Ectodermal cell (in vitro differentiated cells): ENCODE measurements around the gene CD300A. TPM values are rescaled to one million over a fixed set of nuclear protein-coding genes. Genes with fewer than 3 reads are reported as not detected.
A peak's percentile ranks its signal among the peaks of the same experiment; 100 is the strongest.

Experiments used
- H3K27ac ChIP-seq: 2 replicates; pipeline ENCODE4 v1.7.0; 2013; ENCODE audit warnings: mild to moderate bottlenecking, low read depth, low read length; ENCODE audit not compliant: insufficient read depth, poor library complexity, severe bottlenecking
- H3K27me3 ChIP-seq: 2 replicates; pipeline ENCODE4 v1.7.0; 2013; ENCODE audit warnings: mild to moderate bottlenecking, low read length; ENCODE audit not compliant: insufficient read depth, control insufficient read depth, poor library complexity, severe bottlenecking
- H3K36me3 ChIP-seq: one replicate; pipeline ENCODE4 v1.7.0; 2013; ENCODE audit warnings: low read length; ENCODE audit not compliant: control insufficient read depth, insufficient read depth
- H3K4me1 ChIP-seq: one replicate; pipeline ENCODE4 v1.7.0; 2013; ENCODE audit warnings: low read length; ENCODE audit not compliant: control insufficient read depth, insufficient read depth
- H3K4me3 ChIP-seq: 2 replicates; pipeline ENCODE4 v1.7.0; 2013; ENCODE audit warnings: low read depth, low read length, control low read depth; ENCODE audit not compliant: insufficient read depth
- H3K9me3 ChIP-seq: 2 replicates; pipeline ENCODE4 v1.7.0; 2013; ENCODE audit warnings: mild to moderate bottlenecking, low read length, moderate library complexity; ENCODE audit not compliant: control insufficient read depth
- WGBS, 2 experiments: methylation state at CpG; one replicate each; pipeline ENCODE4 v1.1.7; 2013; ENCODE audit warnings: missing lambda C conversion rate in 2 of 2; 5-methylcytosine and 5-hydroxymethylcytosine counted together
- polyA plus RNA-seq, 4 experiments: library from polyadenylated mRNA; stranded (reverse); fragments of 50-300 nt; gene quantifications; one replicate each; pipeline ENCODE4 v1.2.3, GENCODE V29; 2013

Gene CD300A
- not detected for polyA plus RNA-seq (2013, experiment 1 of 4)
- not detected for polyA plus RNA-seq (2013, experiment 2 of 4)
- polyA plus RNA-seq (2013, experiment 3 of 4) = not detected
- not detected for polyA plus RNA-seq (2013, experiment 4 of 4)

DNA sequence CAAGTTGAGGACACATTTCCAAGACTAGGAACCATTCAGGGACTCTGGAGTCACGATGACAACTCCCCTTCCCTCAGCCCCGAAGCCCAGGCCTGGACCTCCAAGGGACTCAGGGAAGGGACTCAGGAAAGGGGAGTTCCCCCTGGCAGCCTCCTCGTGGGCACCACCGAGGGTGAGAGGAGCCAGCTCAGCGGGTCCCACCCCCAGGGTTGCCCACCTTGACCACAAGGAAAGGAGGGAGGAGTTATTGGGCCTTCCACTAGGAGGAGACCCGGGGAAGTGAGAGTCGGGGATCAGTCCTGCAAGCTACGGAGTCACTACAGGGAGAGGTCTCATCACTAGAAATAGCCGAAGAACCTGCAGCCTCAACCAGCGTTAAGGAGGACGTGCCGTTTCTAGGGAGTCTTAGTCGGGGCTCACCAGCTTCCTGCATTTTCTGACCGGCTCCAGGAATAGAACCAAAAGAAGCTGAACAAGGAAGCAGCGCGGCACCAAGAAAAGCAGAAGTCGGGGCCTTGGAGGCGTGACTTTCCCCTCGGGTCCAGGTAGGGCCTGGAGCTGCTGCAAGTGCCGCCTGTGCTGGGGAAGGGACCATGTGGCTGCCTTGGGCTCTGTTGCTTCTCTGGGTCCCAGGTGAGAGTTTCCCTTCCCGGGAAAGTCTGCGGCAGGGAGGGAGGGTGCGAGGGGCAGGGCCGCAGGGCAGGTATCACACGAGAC lies at the start of gene CD300A:
Gene CD300A (plus strand): TSS at position 524 of the 717 bp plus-strand sequence. CDS start 70 bp downstream, at position 594.
- H3K9me3 ChIP-seq = no peaks in the 10 kb centered on the region
- no peaks in the 10 kb centered on the region for H3K27me3 ChIP-seq
- peaks cover 6% of the 10 kb centered on the region for H3K4me1 ChIP-seq
- H3K27ac ChIP-seq = no peak within 1 kb of the TSS
- H3K4me3 ChIP-seq = no peak within 1 kb of the TSS
- H3K36me3 ChIP-seq = no peaks in the 10 kb centered on the region
- 86 to 87% methylated on average over 25 of the region's 25 CpGs for WGBS, 2 experiments

- 78 to 80% methylated on average over 12 of the region's 12 CpGs for WGBS, 2 experiments
- Histone ChIP-seq H3K9me3 (no peaks in the 10 kb centered on the region), H3K27me3 (no peaks in the 10 kb centered on the region), H3K36me3 (no peaks in the 10 kb centered on the region), H3K4me3 (no peak overlapping the region), H3K27ac (no peak overlapping the region), H3K4me1 (no peaks in the 10 kb centered on the region)
Observed at GRCh38 chr17:74417178-74418045, 49.0 kb upstream of the CD300A start.

DNA sequence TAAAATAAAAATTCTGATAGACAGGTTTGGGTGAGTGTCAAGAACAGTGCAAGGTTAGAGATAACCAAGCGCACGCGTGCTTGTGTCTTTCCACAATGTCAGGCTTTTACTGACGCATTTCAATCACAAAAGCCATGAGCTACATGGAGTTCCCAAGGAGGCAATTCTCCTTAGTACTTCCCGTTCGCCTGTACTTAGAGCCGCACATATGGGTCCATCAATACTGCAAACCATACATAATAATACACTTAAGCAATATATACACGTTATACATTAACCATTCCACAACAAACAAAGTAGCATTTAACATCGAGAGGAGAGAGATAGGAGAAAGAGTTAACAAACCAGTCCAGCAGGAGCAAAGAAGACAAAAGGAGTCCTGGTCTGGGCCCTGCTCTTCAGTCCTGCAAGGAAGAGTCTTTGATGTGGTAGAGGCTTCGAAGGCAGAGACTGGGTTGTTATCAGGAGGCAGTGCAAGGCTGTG lies 46.5 kb upstream of the CD300A start:
- H3K9me3 ChIP-seq = no peaks in the 10 kb centered on the region
- WGBS, 2 experiments = 87% methylated on average over 10 of the region's 10 CpGs
- no peak overlapping the region for H3K4me3 ChIP-seq
- no peaks in the 10 kb centered on the region for H3K4me1 ChIP-seq
- H3K36me3 ChIP-seq = no peaks in the 10 kb centered on the region
- no peak overlapping the region for H3K27ac ChIP-seq
- H3K27me3 ChIP-seq = no peaks in the 10 kb centered on the region

- Histone ChIP-seq H3K9me3 (no peaks in the 10 kb centered on the region), H3K36me3 (no peaks in the 10 kb centered on the region), H3K27ac (no peak overlapping the region), H3K4me3 (no peak overlapping the region), H3K4me1 (peaks cover 6% of the 10 kb centered on the region), H3K27me3 (no peaks in the 10 kb centered on the region)
- WGBS, 2 experiments = 92 to 94% methylated on average over 7 of the region's 7 CpGs
Observed at GRCh38 chr17:74424117-74424516, 42.3 kb upstream of the CD300A start.

DNA sequence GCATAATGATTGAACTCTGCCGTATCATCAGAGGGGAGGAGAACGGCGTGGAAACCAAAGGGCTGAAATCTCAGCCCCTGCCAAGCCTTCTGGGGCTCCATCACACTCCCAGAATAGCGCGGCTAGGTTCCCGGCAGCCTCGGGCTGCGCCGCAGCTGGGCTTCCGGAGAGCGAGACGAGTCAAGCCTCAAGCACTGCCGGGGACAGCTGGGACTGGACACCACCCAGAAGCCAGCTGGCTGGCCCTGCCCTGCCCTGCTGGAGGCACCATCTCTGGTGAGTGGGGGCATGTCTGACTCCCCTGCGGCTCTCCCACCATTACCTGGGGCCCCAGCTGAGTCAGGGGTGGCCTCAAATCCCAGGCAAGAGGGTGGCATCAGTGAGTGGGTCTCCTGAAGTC lies 41.8 kb upstream of the CD300A start:
- Histone ChIP-seq H3K27me3 (peaks cover 3% of the 10 kb centered on the region), H3K4me3 (no peak overlapping the region), H3K27ac (no peak overlapping the region), H3K4me1 (peaks cover 9% of the 10 kb centered on the region), H3K9me3 (no peaks in the 10 kb centered on the region), H3K36me3 (no peaks in the 10 kb centered on the region)
- WGBS, 2 experiments = 90 to 92% methylated on average over 14 of the region's 14 CpGs

GRCh38 chr17:74426551-74427047 lies 39.8 kb upstream of the CD300A start:
- H3K27me3 ChIP-seq = peaks cover 23% of the 10 kb centered on the region
- no peaks in the 10 kb centered on the region for H3K9me3 ChIP-seq
- peaks cover 25% of the 10 kb centered on the region for H3K4me1 ChIP-seq
- H3K27ac ChIP-seq = no peak overlapping the region
- 86 to 87% methylated on average over 9 of the region's 9 CpGs for WGBS, 2 experiments
- no peak overlapping the region for H3K4me3 ChIP-seq
- H3K36me3 ChIP-seq = no peaks in the 10 kb centered on the region

- Histone ChIP-seq H3K36me3 (no peaks in the 10 kb centered on the region), H3K4me3 (no peak overlapping the region), H3K4me1 (peaks cover 25% of the 10 kb centered on the region), H3K9me3 (no peaks in the 10 kb centered on the region), H3K27me3 (peaks cover 29% of the 10 kb centered on the region), H3K27ac (no peak overlapping the region)
- 55 to 56% methylated on average over 10 of the region's 10 CpGs for WGBS, 2 experiments
Observed at GRCh38 chr17:74427048-74427762, 39.2 kb upstream of the CD300A start.

DNA sequence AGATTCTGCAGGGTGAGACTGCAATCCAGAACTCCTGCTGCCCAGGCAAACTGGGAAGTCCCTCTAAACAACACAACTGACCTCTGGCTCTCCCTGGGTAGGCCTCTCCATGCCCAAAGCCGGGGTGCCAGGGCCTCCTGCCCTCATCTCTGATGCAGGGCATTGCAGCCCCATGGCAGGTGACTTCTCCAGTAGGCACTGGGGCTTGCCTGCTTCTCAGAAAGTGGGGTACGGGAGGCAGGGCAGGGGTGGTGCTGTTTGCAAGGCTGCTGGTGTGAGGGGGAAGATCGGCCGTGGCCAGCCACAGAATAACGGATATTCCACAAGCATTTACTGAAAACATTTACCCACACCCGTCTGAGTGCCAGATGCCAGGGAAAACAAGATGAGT lies 38.7 kb upstream of the CD300A start:
- Histone ChIP-seq H3K4me1 (peaks cover 26% of the 10 kb centered on the region), H3K9me3 (no peaks in the 10 kb centered on the region), H3K4me3 (no peak overlapping the region), H3K27me3 (peaks cover 34% of the 10 kb centered on the region), H3K27ac (no peak overlapping the region), H3K36me3 (no peaks in the 10 kb centered on the region)
- WGBS, 2 experiments = 95% methylated on average over 6 of the region's 6 CpGs

GRCh38 chr17:74429604-74430384 lies 36.6 kb upstream of the CD300A start:
- H3K27ac ChIP-seq = no peak overlapping the region
- no peaks in the 10 kb centered on the region for H3K36me3 ChIP-seq
- H3K27me3 ChIP-seq = peaks cover 44% of the 10 kb centered on the region
- 42 to 44% methylated on average over 19 of the region's 19 CpGs for WGBS, 2 experiments
- no peaks in the 10 kb centered on the region for H3K9me3 ChIP-seq
- peaks cover 37% of the 10 kb centered on the region for H3K4me1 ChIP-seq
- H3K4me3 ChIP-seq = peak overlapping the region; percentile 64
